Smooth muscle cell of the brain vasculature (primary cell): ENCODE measurements around the gene ZNF311.
"Not testable (repeated sequence)": the region's sequence is repeated elsewhere in the genome, so short reads cannot be mapped to it uniquely, and the experiment has no call there.

ENCODE experiments used
- DNase-seq: peaks from one replicate; pipeline ENCODE4 v3.0.0-alpha.2; 2012; ENCODE audit warnings: low read depth, low spot score

ZNF311 gene

GRCh38 chr6:28953585-28954258 lies 51.4 kb downstream of the ZNF311 start:
- DNase-seq = no peak

- no peak for DNase-seq
These were observed 52.0 kb downstream of the ZNF311 start for GRCh38 chr6:28953039-28953584.

GRCh38 chr6:28949656-28950195 lies 55.4 kb downstream of the ZNF311 start:
- DNase-seq = not testable (repeated sequence)

GRCh38 chr6:28948782-28949486 lies 56.2 kb downstream of the ZNF311 start:
- DNase-seq = no peak

GRCh38 chr6:28947831-28948270 lies 57.3 kb downstream of the ZNF311 start:
- no peak for DNase-seq

GRCh38 chr6:28947067-28947765 lies 57.9 kb downstream of the ZNF311 start:
- DNase-seq = no peak

- DNase-seq = no peak
These were observed 59.8 kb downstream of the ZNF311 start for GRCh38 chr6:28945349-28945748.
